Mesendoderm (in vitro differentiated cells): ENCODE data around the gene IL6ST.
"Not testable (repeated sequence)": the region's sequence is repeated elsewhere in the genome, so short reads cannot be mapped to it uniquely, and the experiment has no call there.

ENCODE experiments used
- DNase-seq: peaks from one replicate; pipeline ENCODE4 v3.0.0; 2013
- H2AK5ac ChIP-seq: 2 replicates; pipeline ENCODE4 v1.6.1; 2013; ENCODE audit warnings: low read length, inconsistent platforms
- H2BK120ac ChIP-seq: 2 replicates; pipeline ENCODE4 v1.6.1; 2013; ENCODE audit warnings: low read depth, mild to moderate bottlenecking, low read length, moderate library complexity, mixed read lengths
- H2BK15ac ChIP-seq: replicated peaks from 2 replicates; pipeline ENCODE4 v1.6.1; 2013; ENCODE audit warnings: low read depth, mild to moderate bottlenecking, moderate library complexity
- H2BK5ac ChIP-seq: 2 replicates; pipeline ENCODE4 v1.6.1; 2013; ENCODE audit warnings: low read length, inconsistent platforms
- H3K18ac ChIP-seq: 2 replicates; pipeline ENCODE4 v1.6.1; 2013; ENCODE audit warnings: mild to moderate bottlenecking, low read length, mixed read lengths
- H3K23ac ChIP-seq: one replicate; pipeline ENCODE4 v1.6.1; 2013; ENCODE audit warnings: low read length
- H3K27ac ChIP-seq: 2 replicates; pipeline ENCODE4 v1.5.1; 2013; ENCODE audit warnings: low read depth, mild to moderate bottlenecking, inconsistent platforms, low read length, moderate library complexity
- H3K27me3 ChIP-seq: 2 replicates; pipeline ENCODE4 v1.6.1; 2013; ENCODE audit warnings: low read length, control low read depth, mild to moderate bottlenecking, inconsistent platforms; ENCODE audit not compliant: insufficient read depth, poor library complexity
- H3K36me3 ChIP-seq: 2 replicates; pipeline ENCODE4 v1.6.1; 2013; ENCODE audit warnings: low read length, inconsistent platforms; ENCODE audit not compliant: control insufficient read depth, insufficient read depth
- H3K4ac ChIP-seq: one replicate; pipeline ENCODE4 v1.6.1; 2013; ENCODE audit warnings: low read depth, mild to moderate bottlenecking, low read length, moderate library complexity
- H3K4me1 ChIP-seq: 2 replicates; pipeline ENCODE4 v1.6.1; 2013; ENCODE audit warnings: low read depth, low read length, inconsistent platforms; ENCODE audit not compliant: control insufficient read depth
- H3K4me2 ChIP-seq: 2 replicates; pipeline ENCODE4 v1.6.1; 2013; ENCODE audit warnings: low read length
- H3K4me3 ChIP-seq: 2 replicates; pipeline ENCODE4 v1.5.1; 2013; ENCODE audit warnings: mild to moderate bottlenecking, low read length
- H3K56ac ChIP-seq: one replicate; pipeline ENCODE4 v1.6.1; 2013; ENCODE audit warnings: low read length
- H3K79me1 ChIP-seq: 2 replicates; pipeline ENCODE4 v1.6.1; 2013; ENCODE audit warnings: low read length, inconsistent platforms
- H3K79me2 ChIP-seq: 2 replicates; pipeline ENCODE4 v1.6.1; 2013; ENCODE audit warnings: mild to moderate bottlenecking, low read length; ENCODE audit not compliant: control insufficient read depth, insufficient read depth
- H3K9ac ChIP-seq: 2 replicates; pipeline ENCODE4 v1.6.1; 2013; ENCODE audit warnings: low read length, inconsistent platforms
- H4K5ac ChIP-seq: one replicate; pipeline ENCODE4 v1.6.1; 2013; ENCODE audit warnings: low read length
- H4K8ac ChIP-seq: one replicate; pipeline ENCODE4 v1.6.1; 2013; ENCODE audit warnings: low read depth, mild to moderate bottlenecking, control low read depth, low read length, moderate library complexity
- WGBS: extraction: QIAGEN DNeasy Blood & Tissue Kit; methylation state at CpG from one replicate; pipeline ENCODE4 v1.1.7; 2013; ENCODE audit warnings: low lambda C conversion rate, missing lambda C conversion rate; ENCODE audit not compliant: insufficient coverage; ENCODE audit errors: extremely low coverage; 5-methylcytosine and 5-hydroxymethylcytosine counted together

Gene IL6ST

GRCh38 chr5:55959208-55959607 lies 35.6 kb downstream of the IL6ST start:
- Histone ChIP-seq H3K4me3 (no peak overlapping the region), H3K4me1 (no peaks in the 10 kb centered on the region), H4K5ac (no peak overlapping the region), H3K79me1 (no peaks in the 10 kb centered on the region), H3K4me2 (no peak overlapping the region), H2AK5ac (no peak overlapping the region), H3K9ac (no peak overlapping the region), H4K8ac (no peak overlapping the region), H3K18ac (no peak overlapping the region), H3K4ac (no peak overlapping the region), H2BK15ac (no peak overlapping the region), H3K23ac (no peak overlapping the region), H3K27me3 (no peaks in the 10 kb centered on the region), H3K27ac (no peak overlapping the region), H3K36me3 (no peaks in the 10 kb centered on the region), H2BK5ac (no peak overlapping the region), H3K79me2 (no peaks in the 10 kb centered on the region), H3K56ac (no peak overlapping the region), H2BK120ac (no peak overlapping the region)
- WGBS: no CpG with 5 or more reads among the region's 1 CpG
- DNase-seq: no peak

- H3K36me3 ChIP-seq, H3K27ac ChIP-seq, H3K4me1 ChIP-seq, H3K56ac ChIP-seq, H3K18ac ChIP-seq, H3K23ac ChIP-seq, H3K4me3 ChIP-seq, H3K27me3 ChIP-seq, H3K9ac ChIP-seq, H4K5ac ChIP-seq, H3K79me2 ChIP-seq, H2AK5ac ChIP-seq, H3K79me1 ChIP-seq, DNase-seq, H2BK5ac ChIP-seq, H3K4ac ChIP-seq, H2BK120ac ChIP-seq, H2BK15ac ChIP-seq, H4K8ac ChIP-seq, H3K4me2 ChIP-seq: not testable (repeated sequence)
- WGBS: no CpG with 5 or more reads among the region's 4 CpGs
Measured at GRCh38 chr5:55941154-55941553, 53.6 kb downstream of the IL6ST start.

- H3K23ac ChIP-seq, H2BK15ac ChIP-seq, H2BK120ac ChIP-seq, H3K4ac ChIP-seq, H2AK5ac ChIP-seq, H3K79me1 ChIP-seq, H4K5ac ChIP-seq, H3K9ac ChIP-seq, H3K4me3 ChIP-seq, H3K4me1 ChIP-seq, H4K8ac ChIP-seq, H3K79me2 ChIP-seq, H3K36me3 ChIP-seq, H3K18ac ChIP-seq, DNase-seq, H3K27me3 ChIP-seq, H2BK5ac ChIP-seq, H3K56ac ChIP-seq, H3K27ac ChIP-seq, H3K4me2 ChIP-seq: not testable (repeated sequence)
Measured at GRCh38 chr5:55937598-55937997, 57.2 kb downstream of the IL6ST start.

- no peak overlapping the region for H3K23ac ChIP-seq
- H2AK5ac ChIP-seq: no peak overlapping the region
- no peak overlapping the region for H2BK5ac ChIP-seq
- no peak overlapping the region for H2BK15ac ChIP-seq
- no peak overlapping the region for H3K4me3 ChIP-seq
- no peak overlapping the region for H4K5ac ChIP-seq
- H3K4me2 ChIP-seq: no peak overlapping the region
- H3K4ac ChIP-seq: no peak overlapping the region
- no peaks in the 10 kb centered on the region for H3K27me3 ChIP-seq
- H3K36me3 ChIP-seq: no peaks in the 10 kb centered on the region
- H4K8ac ChIP-seq: no peak overlapping the region
- peak; percentile 83 for DNase-seq
- H3K56ac ChIP-seq: no peak overlapping the region
- H2BK120ac ChIP-seq: no peak overlapping the region
- H3K27ac ChIP-seq: no peak overlapping the region
- no peak overlapping the region for H3K18ac ChIP-seq
- no peaks in the 10 kb centered on the region for H3K79me2 ChIP-seq
- no peak overlapping the region for H3K9ac ChIP-seq
- no peaks in the 10 kb centered on the region for H3K79me1 ChIP-seq
- no peaks in the 10 kb centered on the region for H3K4me1 ChIP-seq
- no CpG with 5 or more reads among the region's 3 CpGs for WGBS
Measured at GRCh38 chr5:55936100-55936693, 58.6 kb downstream of the IL6ST start.

DNA sequence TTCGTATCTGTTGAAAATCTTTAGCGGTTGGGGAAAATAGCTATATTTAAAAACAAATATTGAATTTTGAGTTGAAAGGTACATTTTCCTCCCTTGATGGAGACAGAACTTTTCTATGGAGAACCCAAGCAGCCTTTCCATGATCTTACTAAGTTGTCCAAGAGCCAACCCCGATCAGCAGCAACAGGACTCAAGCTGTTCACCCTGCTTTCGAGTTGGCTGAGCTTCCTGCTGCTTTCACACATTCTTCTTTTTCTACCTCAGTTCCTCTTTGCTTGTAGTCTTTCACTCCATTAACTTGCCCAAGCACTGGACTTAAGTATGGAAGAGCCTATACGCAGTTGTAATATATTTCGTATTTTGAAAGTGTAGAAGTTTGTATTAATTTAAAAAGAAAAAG lies 59.4 kb downstream of the IL6ST start:
- Histone ChIP-seq H3K56ac (no peak overlapping the region), H3K23ac (no peak overlapping the region), H3K9ac (no peak overlapping the region), H4K8ac (no peak overlapping the region), H3K4me1 (no peaks in the 10 kb centered on the region), H3K4me3 (no peak overlapping the region), H3K79me1 (no peaks in the 10 kb centered on the region), H3K4me2 (no peak overlapping the region), H3K27me3 (no peaks in the 10 kb centered on the region), H2BK5ac (no peak overlapping the region), H3K4ac (no peak overlapping the region), H2BK15ac (no peak overlapping the region), H3K27ac (no peak overlapping the region), H3K18ac (no peak overlapping the region), H2AK5ac (no peak overlapping the region), H4K5ac (no peak overlapping the region), H2BK120ac (no peak overlapping the region), H3K36me3 (no peaks in the 10 kb centered on the region), H3K79me2 (no peaks in the 10 kb centered on the region)
- WGBS: 100% methylated on average over 2 of the region's 6 CpGs
- no peak for DNase-seq

GRCh38 chr5:55934720-55935119 lies 60.0 kb downstream of the IL6ST start:
- H2BK5ac ChIP-seq: no peak overlapping the region
- H3K18ac ChIP-seq: no peak overlapping the region
- H3K4me2 ChIP-seq: no peak overlapping the region
- no peak for DNase-seq
- no peaks in the 10 kb centered on the region for H3K4me1 ChIP-seq
- no peak overlapping the region for H3K4me3 ChIP-seq
- H3K9ac ChIP-seq: no peak overlapping the region
- H3K79me1 ChIP-seq: no peaks in the 10 kb centered on the region
- no peaks in the 10 kb centered on the region for H3K79me2 ChIP-seq
- no peak overlapping the region for H3K23ac ChIP-seq
- WGBS: no CpG with 5 or more reads among the region's 2 CpGs
- H3K36me3 ChIP-seq: no peaks in the 10 kb centered on the region
- H4K5ac ChIP-seq: no peak overlapping the region
- no peak overlapping the region for H2BK15ac ChIP-seq
- no peak overlapping the region for H3K4ac ChIP-seq
- no peak overlapping the region for H2AK5ac ChIP-seq
- H3K56ac ChIP-seq: no peak overlapping the region
- H4K8ac ChIP-seq: no peak overlapping the region
- H3K27me3 ChIP-seq: no peaks in the 10 kb centered on the region
- no peak overlapping the region for H3K27ac ChIP-seq
- no peak overlapping the region for H2BK120ac ChIP-seq
